Epithelial cell of esophagus (primary cell): ENCODE data around the gene RBM28.

Experiments
- DNase-seq: peaks from one replicate; pipeline ENCODE4 v3.0.0; 2010; ENCODE audit warnings: low read depth
- H3K4me3 ChIP-seq: 2 replicates; pipeline ENCODE4 v1.5.1; 2011; ENCODE audit warnings: mild to moderate bottlenecking, low read length, control low read depth
- CTCF ChIP-seq: IDR thresholded peaks from 2 replicates; pipeline ENCODE4 v1.5.1; 2011; ENCODE audit warnings: low read depth, mild to moderate bottlenecking, low read length, control low read depth, inconsistent platforms; ENCODE audit not compliant: insufficient read depth; ENCODE audit errors: missing control alignments

The RBM28 gene

DNA sequence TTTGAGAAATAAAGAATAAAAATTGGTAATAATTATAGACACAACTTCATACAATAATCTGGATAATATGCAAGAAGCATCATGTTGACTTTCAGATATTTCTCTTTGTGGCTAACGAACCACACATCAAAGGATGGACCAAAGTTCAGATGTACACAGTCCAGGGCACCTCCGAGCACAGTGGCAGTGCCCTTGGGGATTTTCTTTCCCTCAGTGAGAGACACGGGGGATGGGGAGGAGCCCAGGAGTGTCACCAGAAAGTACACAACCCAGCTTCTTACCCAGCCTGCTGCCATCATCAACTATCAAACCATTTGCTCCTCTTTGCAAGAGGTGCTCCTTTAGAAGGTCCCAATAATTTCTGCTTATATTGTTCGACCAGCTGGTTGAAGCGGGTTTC is 33.2 kb downstream of the RBM28 start:
- DNase-seq: no peak
- TF ChIP-seq CTCF: no peak
- H3K4me3 ChIP-seq: no peak overlapping the region

DNA sequence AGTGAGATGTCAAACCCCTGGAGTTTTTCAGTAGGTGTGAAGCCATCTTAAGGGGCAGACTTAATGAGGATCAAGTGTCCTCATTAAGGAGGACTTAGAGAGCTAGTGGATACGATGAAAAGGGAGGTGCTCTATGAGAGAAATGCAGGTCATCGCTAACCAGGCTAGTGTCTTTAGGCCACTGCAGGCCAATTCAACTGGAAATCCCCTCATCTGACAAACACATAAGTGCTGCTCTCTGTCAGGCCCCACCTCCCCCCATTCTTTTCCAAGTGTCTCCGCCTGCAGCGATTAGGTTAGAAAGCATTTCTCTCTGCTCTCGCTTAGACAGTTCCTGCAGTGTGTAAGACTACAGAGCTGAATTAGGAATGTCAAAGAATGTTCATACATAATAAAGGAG is 33.7 kb downstream of the RBM28 start:
- TF ChIP-seq CTCF: no peak
- no peak for DNase-seq

GRCh38 chr7:128309124-128309523 is 34.6 kb downstream of the RBM28 start:
- no peak for DNase-seq
- no peak overlapping the region for H3K4me3 ChIP-seq

More for the DNA sequence above, 33.7 kb downstream of the RBM28 start:
- no peak overlapping the region for H3K4me3 ChIP-seq

GRCh38 chr7:128307061-128307460 is 36.6 kb downstream of the RBM28 start:
- DNase-seq: no peak
- no peak for TF ChIP-seq CTCF
- H3K4me3 ChIP-seq: no peak overlapping the region

More at GRCh38 chr7:128309124-128309523, 34.6 kb downstream of the RBM28 start:
- TF ChIP-seq CTCF: no peak

GRCh38 chr7:128304212-128304611 is 39.5 kb downstream of the RBM28 start:
- TF ChIP-seq CTCF: no peak
- H3K4me3 ChIP-seq: no peak overlapping the region
- DNase-seq: peak; percentile 48

DNA sequence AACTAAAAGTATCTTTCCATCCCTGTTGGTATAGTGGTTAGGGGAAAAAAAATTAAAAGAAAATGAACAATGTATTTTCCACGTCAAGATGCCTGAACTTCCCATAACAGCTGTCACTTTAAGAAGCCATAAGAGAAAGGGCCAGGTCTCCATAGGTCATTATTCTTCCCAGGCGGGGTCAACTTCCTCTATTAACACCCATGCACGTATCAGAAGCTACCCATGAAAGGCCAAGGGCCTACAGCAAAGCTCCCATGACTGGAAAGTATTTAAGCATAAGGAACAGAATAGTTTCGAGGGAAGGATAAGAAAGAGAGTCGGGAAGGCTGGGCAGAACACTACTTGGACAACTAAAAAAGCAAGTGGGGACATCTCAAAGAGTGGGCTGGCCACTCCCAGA is 40.1 kb downstream of the RBM28 start:
- TF ChIP-seq CTCF: no peak
- no peak for DNase-seq
- no peak overlapping the region for H3K4me3 ChIP-seq

DNA sequence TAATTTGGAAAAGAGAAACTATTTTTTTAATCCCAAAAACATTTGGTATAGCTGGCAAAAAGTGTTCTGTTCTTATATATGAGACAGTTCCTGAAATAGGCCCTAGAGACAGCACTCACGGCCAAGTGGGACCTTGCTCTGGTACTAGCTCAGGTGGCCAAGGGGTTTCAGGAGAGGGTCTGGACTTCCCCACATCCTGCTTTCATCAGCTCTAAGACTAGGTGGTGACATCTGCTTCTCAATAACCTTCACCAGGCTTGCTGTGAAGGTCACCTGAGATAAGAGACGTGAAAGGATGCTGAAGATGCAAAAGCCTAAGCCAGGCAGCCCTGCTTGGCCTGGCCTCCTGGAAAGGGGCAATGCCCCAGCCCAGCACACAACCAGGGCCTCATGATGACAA is 40.6 kb downstream of the RBM28 start:
- H3K4me3 ChIP-seq: no peak overlapping the region
- no peak for DNase-seq
- no peak for TF ChIP-seq CTCF
